HepG2 (cell line): ENCODE results near the gene RBM47. TPM values are rescaled to one million over a fixed set of nuclear protein-coding genes. Genes with fewer than 3 reads are reported as not detected.

ENCODE experiments used
- BRD4 ChIP-seq: sonication (generic); formaldehyde crosslinking; IDR thresholded peaks from 2 replicates; pipeline ENCODE4 v1.4.0; 2020; ENCODE audit warnings: missing genetic modification reagents
- DNMT1 ChIP-seq: sonication (generic); formaldehyde crosslinking; IDR thresholded peaks from 2 replicates; pipeline ENCODE4 v1.5.1; 2020; ENCODE audit warnings: mild to moderate bottlenecking, missing genetic modification reagents
- GATAD2A ChIP-seq: IDR thresholded peaks from 2 replicates; pipeline ENCODE4 v1.6.1; 2016
- KDM4B ChIP-seq: sonication (generic); formaldehyde crosslinking; IDR thresholded peaks from 2 replicates; pipeline ENCODE4 v1.4.0; 2020; ENCODE audit warnings: missing genetic modification reagents
- MBD4 ChIP-seq: IDR thresholded peaks from 2 replicates; pipeline ENCODE4 v1.6.1; 2012; ENCODE audit warnings: low read length, inconsistent platforms, borderline replicate concordance
- MEIS1 ChIP-seq: sonication (generic); formaldehyde crosslinking; IDR thresholded peaks from 2 replicates; pipeline ENCODE4 v1.9.0; 2021; ENCODE audit warnings: mild to moderate bottlenecking, missing genetic modification reagents, moderate library complexity, borderline replicate concordance
- NFYC ChIP-seq: IDR thresholded peaks from 2 replicates; pipeline ENCODE4 v1.6.1; 2016; ENCODE audit warnings: missing genetic modification reagents, missing compliant biosample characterization
- NKX3-1 ChIP-seq: sonication (generic); formaldehyde crosslinking; IDR thresholded peaks from 2 replicates; pipeline ENCODE4 v1.5.0; 2020; ENCODE audit warnings: missing genetic modification reagents
- SRSF1 ChIP-seq: fragments of 200-400 bp; formaldehyde crosslinking; optimal IDR thresholded peaks from 2 replicates; pipeline ENCODE3; 2017; ENCODE audit warnings: mild to moderate bottlenecking, low read depth, low read length, moderate library complexity
- ZBTB7B ChIP-seq: sonication (generic); formaldehyde crosslinking; IDR thresholded peaks from 2 replicates; pipeline ENCODE4 v1.4.0; 2020; ENCODE audit warnings: missing genetic modification reagents
- ZEB1 ChIP-seq: IDR thresholded peaks from 2 replicates; pipeline ENCODE4 v1.6.1; 2012; ENCODE audit warnings: mild to moderate bottlenecking, low read depth, inconsistent platforms; ENCODE audit not compliant: insufficient replicate concordance
- ZFP82 ChIP-seq: sonication (generic); formaldehyde crosslinking; IDR thresholded peaks from 2 replicates; pipeline ENCODE4 v1.5.1; 2020; ENCODE audit warnings: mild to moderate bottlenecking, missing genetic modification reagents, borderline replicate concordance
- ZNF296 ChIP-seq: sonication (generic); formaldehyde crosslinking; conservative IDR thresholded peaks from 2 replicates; pipeline ENCODE4 v1.5.0; 2020; ENCODE audit warnings: mild to moderate bottlenecking, missing genetic modification reagents
- ZNF331 ChIP-seq: sonication (generic); formaldehyde crosslinking; IDR thresholded peaks from 2 replicates; pipeline ENCODE4 v1.4.0; 2020; ENCODE audit warnings: missing genetic modification reagents
- ZNF781 ChIP-seq: sonication (generic); formaldehyde crosslinking; IDR thresholded peaks from 2 replicates; pipeline ENCODE4 v1.5.1; 2020; ENCODE audit warnings: borderline replicate concordance, mild to moderate bottlenecking, missing genetic modification reagents; ENCODE audit errors: not compliant biosample characterization
- ZSCAN22 ChIP-seq: sonication (generic); formaldehyde crosslinking; IDR thresholded peaks from 2 replicates; pipeline ENCODE4 v1.4.0; 2020; ENCODE audit warnings: mild to moderate bottlenecking, missing genetic modification reagents
- polyA plus RNA-seq, 8 experiments: library from polyadenylated mRNA; depleted of rRNA in 3 of 8; stranded (reverse) in 7 of 8; unstranded in 1 of 8; fragments of >200 nt; fragmentation: Illumina TruSeq in 4 of 8; extraction: Trizol in 4 of 8; gene quantifications; 2 replicates each; pipeline versions ENCODE4 v1.2.1 to v1.2.3, GENCODE V29; 2011 to 2016; ENCODE audit warnings: low read depth in 4 of 8, missing spikeins in 1 of 8, mixed read lengths in 1 of 8; ENCODE audit not compliant: insufficient read depth in 1 of 8
- total RNA-seq, 5 experiments: library from RNA; depleted of rRNA; stranded (reverse); fragments of >200 nt; fragmentation: Illumina TruSeq; extraction: Trizol; gene quantifications; 2 replicates each; pipeline ENCODE4 v1.2.3, GENCODE V29; 2016; ENCODE audit warnings: low read depth in 1 of 5
- TF ChIP-seq, protein P1 (sequence below): IDR thresholded peaks from 2 replicates; pipeline ENCODE4 v1.6.1; 2016; ENCODE audit warnings: low read depth
- TF ChIP-seq, protein P2 (sequence below): sonication (generic); formaldehyde crosslinking; IDR thresholded peaks from 2 replicates; pipeline ENCODE4 v1.4.0; 2020; ENCODE audit warnings: missing genetic modification reagents, borderline replicate concordance
- TF ChIP-seq, protein P3 (sequence below): sonication (generic); formaldehyde crosslinking; IDR thresholded peaks from 2 replicates; pipeline ENCODE4 v1.8.0; 2022; ENCODE audit warnings: mild to moderate bottlenecking, missing genetic modification reagents, moderate library complexity
- TF ChIP-seq, protein P4 (sequence below): sonication (generic); formaldehyde crosslinking; IDR thresholded peaks from 2 replicates; pipeline ENCODE4 v1.4.0; 2020; ENCODE audit warnings: mild to moderate bottlenecking, low read depth, missing genetic modification reagents
- TF ChIP-seq, protein P5 (sequence below), 2 experiments: fragments of 450-650 bp in 1 of 2; sonication (generic) in 1 of 2; formaldehyde crosslinking; IDR thresholded peaks; 2 replicates each; pipeline versions ENCODE4 v1.5.0 to v1.8.0; 2020 to 2022; ENCODE audit warnings: mild to moderate bottlenecking in 1 of 2, missing genetic modification reagents in 1 of 2

Gene RBM47
- total and polyA plus RNA-seq, 2 of the 13 experiments (the other 11 are each of a cell fraction or from before 2014, with no cell fraction given): 1.2 to 2.5 TPM

DNA sequence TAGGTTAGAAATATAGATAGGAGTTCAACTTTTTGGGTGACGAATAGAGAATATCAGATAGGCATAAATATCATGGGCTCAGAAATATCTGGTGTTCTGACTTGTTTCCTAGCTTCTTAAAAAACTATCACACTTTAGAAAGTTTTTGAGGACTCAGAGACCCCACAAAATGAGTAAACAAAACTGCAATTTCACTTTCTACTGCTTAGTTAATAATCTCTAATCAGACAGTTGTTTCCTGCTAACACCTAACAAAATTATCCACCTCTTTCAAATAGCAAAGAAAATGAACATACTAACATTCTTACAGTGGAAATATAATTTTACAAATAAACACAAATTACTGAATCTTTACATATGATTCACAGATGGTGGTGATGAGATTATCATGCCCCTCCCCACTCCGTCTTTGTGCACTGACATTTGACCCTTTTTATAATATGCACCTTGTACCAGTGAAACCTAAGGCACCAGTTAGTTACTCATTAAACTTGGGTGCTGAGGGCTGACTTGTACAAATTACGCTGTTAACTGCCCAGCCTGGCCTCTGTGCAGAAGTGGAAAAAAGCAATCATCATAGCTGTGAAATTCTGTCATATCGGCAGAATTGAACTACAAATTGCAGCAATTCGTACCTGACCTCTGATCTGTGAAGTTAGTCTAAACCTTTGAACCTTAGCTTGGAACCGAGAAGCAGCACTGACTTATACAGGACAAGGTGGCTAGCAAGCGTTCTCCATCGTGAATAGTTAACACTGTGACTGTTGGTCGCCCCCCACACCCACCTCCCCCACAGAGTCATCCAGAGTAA is 155.9 kb downstream of the RBM47 start (continued):
- TF ChIP-seq ZNF296 (CRISPR knock-in tag) (no peak), BRD4 (no peak), MEIS1 (CRISPR knock-in tag) (peak; percentile 56; the same call in 1 of the 2 replicates), SRSF1 (no peak), DNMT1 (CRISPR knock-in tag) (no peak), ZSCAN22 (CRISPR knock-in tag) (no peak), NFYC (CRISPR knock-in tag) (no peak), ZNF781 (CRISPR knock-in tag) (no peak), NKX3-1 (peak; percentile 73; the same call in 1 of the 2 replicates), ZNF331 (CRISPR knock-in tag) (peak; percentile 82; the same call in 1 of the 2 replicates), ZEB1 (no peak), ZBTB7B (peak; percentile 22; the same call in 1 of the 2 replicates), GATAD2A (CRISPR knock-in tag) (peak; percentile 75), KDM4B (CRISPR knock-in tag) (no peak), ZFP82 (no peak), MBD4 (no peak)
- TF ChIP-seq, protein P1, sequence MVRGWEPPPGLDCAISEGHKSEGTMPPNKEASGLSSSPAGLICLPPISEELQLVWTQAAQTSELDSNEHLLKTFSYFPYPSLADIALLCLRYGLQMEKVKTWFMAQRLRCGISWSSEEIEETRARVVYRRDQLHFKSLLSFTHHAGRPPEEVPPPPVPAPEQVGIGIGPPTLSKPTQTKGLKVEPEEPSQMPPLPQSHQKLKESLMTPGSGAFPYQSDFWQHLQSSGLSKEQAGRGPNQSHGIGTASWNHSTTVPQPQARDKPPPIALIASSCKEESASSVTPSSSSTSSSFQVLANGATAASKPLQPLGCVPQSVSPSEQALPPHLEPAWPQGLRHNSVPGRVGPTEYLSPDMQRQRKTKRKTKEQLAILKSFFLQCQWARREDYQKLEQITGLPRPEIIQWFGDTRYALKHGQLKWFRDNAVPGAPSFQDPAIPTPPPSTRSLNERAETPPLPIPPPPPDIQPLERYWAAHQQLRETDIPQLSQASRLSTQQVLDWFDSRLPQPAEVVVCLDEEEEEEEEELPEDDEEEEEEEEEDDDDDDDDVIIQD (CRISPR knock-in tag): peak; percentile 76
- TF ChIP-seq, protein P2, sequence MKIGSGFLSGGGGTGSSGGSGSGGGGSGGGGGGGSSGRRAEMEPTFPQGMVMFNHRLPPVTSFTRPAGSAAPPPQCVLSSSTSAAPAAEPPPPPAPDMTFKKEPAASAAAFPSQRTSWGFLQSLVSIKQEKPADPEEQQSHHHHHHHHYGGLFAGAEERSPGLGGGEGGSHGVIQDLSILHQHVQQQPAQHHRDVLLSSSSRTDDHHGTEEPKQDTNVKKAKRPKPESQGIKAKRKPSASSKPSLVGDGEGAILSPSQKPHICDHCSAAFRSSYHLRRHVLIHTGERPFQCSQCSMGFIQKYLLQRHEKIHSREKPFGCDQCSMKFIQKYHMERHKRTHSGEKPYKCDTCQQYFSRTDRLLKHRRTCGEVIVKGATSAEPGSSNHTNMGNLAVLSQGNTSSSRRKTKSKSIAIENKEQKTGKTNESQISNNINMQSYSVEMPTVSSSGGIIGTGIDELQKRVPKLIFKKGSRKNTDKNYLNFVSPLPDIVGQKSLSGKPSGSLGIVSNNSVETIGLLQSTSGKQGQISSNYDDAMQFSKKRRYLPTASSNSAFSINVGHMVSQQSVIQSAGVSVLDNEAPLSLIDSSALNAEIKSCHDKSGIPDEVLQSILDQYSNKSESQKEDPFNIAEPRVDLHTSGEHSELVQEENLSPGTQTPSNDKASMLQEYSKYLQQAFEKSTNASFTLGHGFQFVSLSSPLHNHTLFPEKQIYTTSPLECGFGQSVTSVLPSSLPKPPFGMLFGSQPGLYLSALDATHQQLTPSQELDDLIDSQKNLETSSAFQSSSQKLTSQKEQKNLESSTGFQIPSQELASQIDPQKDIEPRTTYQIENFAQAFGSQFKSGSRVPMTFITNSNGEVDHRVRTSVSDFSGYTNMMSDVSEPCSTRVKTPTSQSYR: peak; percentile 27; the same call in 1 of the 2 replicates
- TF ChIP-seq, protein P3, sequence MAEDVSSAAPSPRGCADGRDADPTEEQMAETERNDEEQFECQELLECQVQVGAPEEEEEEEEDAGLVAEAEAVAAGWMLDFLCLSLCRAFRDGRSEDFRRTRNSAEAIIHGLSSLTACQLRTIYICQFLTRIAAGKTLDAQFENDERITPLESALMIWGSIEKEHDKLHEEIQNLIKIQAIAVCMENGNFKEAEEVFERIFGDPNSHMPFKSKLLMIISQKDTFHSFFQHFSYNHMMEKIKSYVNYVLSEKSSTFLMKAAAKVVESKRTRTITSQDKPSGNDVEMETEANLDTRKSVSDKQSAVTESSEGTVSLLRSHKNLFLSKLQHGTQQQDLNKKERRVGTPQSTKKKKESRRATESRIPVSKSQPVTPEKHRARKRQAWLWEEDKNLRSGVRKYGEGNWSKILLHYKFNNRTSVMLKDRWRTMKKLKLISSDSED (CRISPR knock-in tag): no peak
- TF ChIP-seq, protein P4, sequence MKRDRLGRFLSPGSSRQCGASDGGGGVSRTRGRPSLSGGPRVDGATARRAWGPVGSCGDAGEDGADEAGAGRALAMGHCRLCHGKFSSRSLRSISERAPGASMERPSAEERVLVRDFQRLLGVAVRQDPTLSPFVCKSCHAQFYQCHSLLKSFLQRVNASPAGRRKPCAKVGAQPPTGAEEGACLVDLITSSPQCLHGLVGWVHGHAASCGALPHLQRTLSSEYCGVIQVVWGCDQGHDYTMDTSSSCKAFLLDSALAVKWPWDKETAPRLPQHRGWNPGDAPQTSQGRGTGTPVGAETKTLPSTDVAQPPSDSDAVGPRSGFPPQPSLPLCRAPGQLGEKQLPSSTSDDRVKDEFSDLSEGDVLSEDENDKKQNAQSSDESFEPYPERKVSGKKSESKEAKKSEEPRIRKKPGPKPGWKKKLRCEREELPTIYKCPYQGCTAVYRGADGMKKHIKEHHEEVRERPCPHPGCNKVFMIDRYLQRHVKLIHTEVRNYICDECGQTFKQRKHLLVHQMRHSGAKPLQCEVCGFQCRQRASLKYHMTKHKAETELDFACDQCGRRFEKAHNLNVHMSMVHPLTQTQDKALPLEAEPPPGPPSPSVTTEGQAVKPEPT (CRISPR knock-in tag): no peak
- TF ChIP-seq, protein P5, sequence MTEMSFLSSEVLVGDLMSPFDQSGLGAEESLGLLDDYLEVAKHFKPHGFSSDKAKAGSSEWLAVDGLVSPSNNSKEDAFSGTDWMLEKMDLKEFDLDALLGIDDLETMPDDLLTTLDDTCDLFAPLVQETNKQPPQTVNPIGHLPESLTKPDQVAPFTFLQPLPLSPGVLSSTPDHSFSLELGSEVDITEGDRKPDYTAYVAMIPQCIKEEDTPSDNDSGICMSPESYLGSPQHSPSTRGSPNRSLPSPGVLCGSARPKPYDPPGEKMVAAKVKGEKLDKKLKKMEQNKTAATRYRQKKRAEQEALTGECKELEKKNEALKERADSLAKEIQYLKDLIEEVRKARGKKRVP (CRISPR knock-in tag; IDR thresholded peaks at IDR 0.05): peak in 1 of 2 experiments; percentile 23; a peak in 1 of 4 replicates
